GDM1 (cell line): ENCODE data around the gene FLG.
"Not testable (repeated sequence)": the region's sequence is repeated elsewhere in the genome, so short reads cannot be mapped to it uniquely, and the experiment has no call there.

Source experiments
- DNase-seq: peaks from one replicate; lab custom pipeline; 2025; lab: John Stamatoyannopoulos, UW

The FLG gene

GRCh38 chr1:152325111-152325510 is at the start of gene FLG:
FLG (minus strand) TSS chr1:152325239; CDS start chr1:152315456, 9,783 bp downstream.
- DNase-seq, result no peak

- no peak for DNase-seq
Measured at GRCh38 chr1:152374451-152374850, 49.4 kb upstream of the FLG start.

- no peak for DNase-seq
Measured at GRCh38 chr1:152372672-152373071, 47.6 kb upstream of the FLG start.

- no peak for DNase-seq
Measured at GRCh38 chr1:152367436-152367835, 42.4 kb upstream of the FLG start.

- no peak for DNase-seq
Measured at GRCh38 chr1:152359906-152360305, 34.9 kb upstream of the FLG start, which contains the start of gene FLG2. FLG2 (minus strand) TSS chr1:152360006; CDS start chr1:152358884, 1,122 bp downstream.

- no peak for DNase-seq
Measured at GRCh38 chr1:152356736-152357135, 31.7 kb upstream of the FLG start.

GRCh38 chr1:152349611-152350010 is 24.6 kb upstream of the FLG start:
- DNase-seq, result no peak

- no peak for DNase-seq
Measured at GRCh38 chr1:152348447-152348846, 23.4 kb upstream of the FLG start.

- DNase-seq, result peak; percentile 2
Measured at GRCh38 chr1:152347116-152347728, 22.2 kb upstream of the FLG start.

- DNase-seq, result no peak
Measured at GRCh38 chr1:152344438-152344837, 19.4 kb upstream of the FLG start.

GRCh38 chr1:152343006-152343405 is 18.0 kb upstream of the FLG start:
- DNase-seq, result no peak

GRCh38 chr1:152335399-152335798 is 10.4 kb upstream of the FLG start:
- DNase-seq, result no peak

GRCh38 chr1:152328801-152329391 is 3.9 kb upstream of the FLG start:
- DNase-seq, result no peak

GRCh38 chr1:152313970-152314369 is 11.1 kb downstream of the FLG start:
- DNase-seq, result no peak

- DNase-seq, result no peak
Measured at GRCh38 chr1:152313319-152313801, 11.7 kb downstream of the FLG start.

GRCh38 chr1:152312169-152312568 is 12.9 kb downstream of the FLG start:
- not testable (repeated sequence) for DNase-seq

- no peak for DNase-seq
Measured at GRCh38 chr1:152309955-152310354, 15.1 kb downstream of the FLG start.

GRCh38 chr1:152309320-152309901 is 15.6 kb downstream of the FLG start:
- not testable (repeated sequence) for DNase-seq

- DNase-seq, result not testable (repeated sequence)
Measured at GRCh38 chr1:152308758-152309157, 16.3 kb downstream of the FLG start.

GRCh38 chr1:152307970-152308369 is 17.1 kb downstream of the FLG start:
- DNase-seq, result not testable (repeated sequence)

- DNase-seq, result not testable (repeated sequence)
Measured at GRCh38 chr1:152306123-152306522, 18.9 kb downstream of the FLG start.

- not testable (repeated sequence) for DNase-seq
Measured at GRCh38 chr1:152304773-152305172, 20.3 kb downstream of the FLG start.
